PFSK-1 (cell line): ENCODE measurements around the gene UMPS.

Source experiments
- POLR2AphosphoS5 ChIP-seq: IDR thresholded peaks from 2 replicates; pipeline ENCODE4 v1.6.1; 2012; ENCODE audit warnings: low read depth, mild to moderate bottlenecking, control low read depth, low read length, moderate library complexity
- REST ChIP-seq, 2 experiments: IDR thresholded peaks; 2 replicates each; pipeline versions ENCODE4 v1.6.1 to v1.8.0; 2011 to 2012; ENCODE audit warnings: low read depth in 2 of 2, low read length in 2 of 2, control low read depth in 1 of 2, inconsistent platforms in 1 of 2, mild to moderate bottlenecking in 1 of 2, moderate library complexity in 1 of 2; ENCODE audit not compliant: insufficient read depth in 1 of 2
- SIN3A ChIP-seq: IDR thresholded peaks from 2 replicates; pipeline ENCODE4 v1.6.1; 2012; ENCODE audit warnings: mild to moderate bottlenecking, low read length, moderate library complexity, borderline replicate concordance; ENCODE audit not compliant: insufficient read depth
- TAF1 ChIP-seq: IDR thresholded peaks from 2 replicates; pipeline ENCODE4 v1.6.1; 2012; ENCODE audit warnings: low read length, control low read depth, borderline replicate concordance; ENCODE audit not compliant: insufficient read depth

- TF ChIP-seq POLR2AphosphoS5 (no peak), TAF1 (no peak), REST (IDR thresholded peaks at IDR 0.05; ENCODE audit: insufficient read depth in 1 of 2, low read depth in 2 of 2, low read length in 2 of 2) (no peak), SIN3A (no peak)
Measured at GRCh38 chr3:124776856-124777255, 46.6 kb downstream of the UMPS start.
